Measurements from ENCODE around the gene IQGAP3.

DNA sequence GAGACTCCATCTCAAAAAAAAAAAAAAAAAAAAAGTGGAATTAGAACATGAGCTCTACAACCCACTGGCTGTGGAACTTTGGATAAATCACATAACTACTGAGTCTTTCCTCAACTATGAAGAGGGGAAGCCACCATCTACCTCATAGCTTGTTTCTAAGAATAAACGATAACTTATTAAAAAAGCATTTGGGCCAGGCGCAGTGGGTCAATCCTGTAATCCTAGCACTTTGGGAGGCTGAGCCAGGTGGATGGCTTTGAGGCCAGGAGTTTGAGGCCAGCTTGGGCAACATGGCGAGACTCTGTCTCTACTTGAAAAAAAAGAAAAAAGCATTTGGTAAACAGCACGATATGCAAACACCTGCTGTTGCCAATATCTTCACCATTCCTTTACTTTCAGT is 40.0 kb downstream of the IQGAP3 start:
- no peak for TF ChIP-seq EZH2 (optimal IDR thresholded peaks at IDR 0.05; ENCODE audit: low read depth, low read length)
- TF ChIP-seq CTCF (IDR thresholded peaks at IDR 0.05; ENCODE audit: low read length): no peak
- TF ChIP-seq EZH2phosphoT487 (IDR thresholded peaks at IDR 0.05; ENCODE audit: low read length): no peak
